ENCODE measurements around the gene CYS1.
"Not testable (repeated sequence)": the region's sequence is repeated elsewhere in the genome, so short reads cannot be mapped to it uniquely, and the experiment has no call there.

CYS1 gene, protein sequence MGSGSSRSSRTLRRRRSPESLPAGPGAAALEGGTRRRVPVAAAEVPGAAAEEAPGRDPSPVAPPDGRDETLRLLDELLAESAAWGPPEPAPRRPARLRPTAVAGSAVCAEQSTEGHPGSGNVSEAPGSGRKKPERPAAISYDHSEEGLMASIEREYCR
- long read RNA-seq, donor 1, transcript CYS1-201 (3 exons, 2,738 nt) = major isoform, 43 of 43 reads
- long read RNA-seq, donor 1, partial matches to known transcripts = 0 of 43 reads
- long read RNA-seq, donor 1, other reads (novel, unspliced or antisense) = 0 of 43 reads
- long read RNA-seq, donor 2, transcript CYS1-201 (3 exons, 2,738 nt) = major isoform, 53 of 53 reads
- long read RNA-seq, donor 2, partial matches to known transcripts = 0 of 53 reads
- long read RNA-seq, donor 2, other reads (novel, unspliced or antisense) = 0 of 53 reads
- long read RNA-seq, donor 3, transcript CYS1-201 (3 exons, 2,738 nt) = major isoform, 30 of 30 reads
- long read RNA-seq, donor 3, partial matches to known transcripts = 0 of 30 reads
- long read RNA-seq, donor 3, other reads (novel, unspliced or antisense) = 0 of 30 reads
- long read RNA-seq, donor 4, transcript CYS1-201 (3 exons, 2,738 nt) = major isoform, 51 of 51 reads
- long read RNA-seq, donor 4, partial matches to known transcripts = 0 of 51 reads
- long read RNA-seq, donor 4, other reads (novel, unspliced or antisense) = 0 of 51 reads
- long read RNA-seq, donor 5, transcript CYS1-201 (3 exons, 2,738 nt) = major isoform, 57 of 57 reads
- long read RNA-seq, donor 5, partial matches to known transcripts = 0 of 57 reads
- long read RNA-seq, donor 5, other reads (novel, unspliced or antisense) = 0 of 57 reads
- long read RNA-seq, donor 6, transcript CYS1-201 (3 exons, 2,738 nt) = major isoform, 68 of 68 reads
- long read RNA-seq, donor 6, partial matches to known transcripts = 0 of 68 reads
- long read RNA-seq, donor 6, other reads (novel, unspliced or antisense) = 0 of 68 reads
- long read RNA-seq, donor 7, transcript CYS1-201 (3 exons, 2,738 nt) = major isoform, 85 of 85 reads
- long read RNA-seq, donor 7, partial matches to known transcripts = 0 of 85 reads
- long read RNA-seq, donor 7, other reads (novel, unspliced or antisense) = 0 of 85 reads
- long read RNA-seq, donor 8, transcript CYS1-201 (3 exons, 2,738 nt) = major isoform, 50 of 50 reads
- long read RNA-seq, donor 8, partial matches to known transcripts = 0 of 50 reads
- long read RNA-seq, donor 8, other reads (novel, unspliced or antisense) = 0 of 50 reads

DNA sequence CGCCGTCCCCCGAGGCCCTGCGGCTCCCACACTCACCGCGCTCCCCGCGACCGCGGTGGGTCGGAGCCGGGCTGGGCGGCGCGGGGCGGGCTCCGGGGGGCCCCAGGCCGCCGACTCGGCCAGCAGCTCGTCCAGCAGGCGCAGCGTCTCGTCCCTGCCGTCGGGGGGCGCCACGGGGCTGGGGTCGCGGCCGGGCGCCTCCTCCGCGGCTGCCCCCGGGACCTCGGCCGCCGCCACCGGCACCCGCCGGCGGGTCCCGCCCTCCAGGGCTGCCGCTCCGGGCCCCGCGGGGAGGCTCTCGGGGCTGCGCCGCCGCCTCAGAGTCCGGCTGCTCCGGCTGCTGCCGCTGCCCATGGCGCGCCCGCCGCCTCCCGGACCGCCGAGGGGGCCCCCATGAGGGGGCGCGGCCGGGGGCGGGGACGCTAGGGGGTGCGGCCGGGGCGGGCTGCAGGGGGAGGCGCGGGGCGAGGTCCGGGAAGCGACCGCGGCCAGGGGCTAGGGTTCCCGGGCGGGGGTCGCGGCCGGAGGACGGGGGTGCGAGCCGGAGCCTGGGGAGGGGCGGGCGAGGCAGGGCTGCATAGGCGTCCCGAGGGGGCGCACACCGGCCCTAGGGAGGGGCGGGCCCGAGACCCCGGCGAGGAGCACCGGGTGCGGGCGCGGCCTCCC is at the start of gene CYS1:
CYS1 (minus strand) TSS at position 542 of the 666 bp plus-strand sequence; CDS start at position 354, 188 bp downstream.
- DNase-seq = no peak

DNA sequence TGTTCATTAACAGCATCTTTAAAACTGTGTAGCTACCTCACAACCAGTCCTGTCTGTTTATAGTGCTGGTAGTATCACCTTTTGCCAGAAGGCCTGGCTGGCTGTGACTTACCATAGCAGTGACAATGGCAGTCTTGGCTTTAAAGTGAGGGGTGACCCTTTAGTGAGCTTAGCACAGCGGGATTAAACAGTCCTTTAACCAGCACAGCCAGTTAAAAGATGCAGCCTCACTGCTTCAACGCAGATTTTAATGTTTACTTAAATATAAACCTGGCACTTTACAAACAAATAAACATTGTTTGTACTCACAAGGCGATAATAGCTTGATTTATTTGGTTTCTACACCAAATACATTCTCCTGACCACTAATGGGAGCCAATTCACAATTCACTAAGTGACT is 49.3 kb upstream of the CYS1 start:
- DNase-seq = no peak

DNA sequence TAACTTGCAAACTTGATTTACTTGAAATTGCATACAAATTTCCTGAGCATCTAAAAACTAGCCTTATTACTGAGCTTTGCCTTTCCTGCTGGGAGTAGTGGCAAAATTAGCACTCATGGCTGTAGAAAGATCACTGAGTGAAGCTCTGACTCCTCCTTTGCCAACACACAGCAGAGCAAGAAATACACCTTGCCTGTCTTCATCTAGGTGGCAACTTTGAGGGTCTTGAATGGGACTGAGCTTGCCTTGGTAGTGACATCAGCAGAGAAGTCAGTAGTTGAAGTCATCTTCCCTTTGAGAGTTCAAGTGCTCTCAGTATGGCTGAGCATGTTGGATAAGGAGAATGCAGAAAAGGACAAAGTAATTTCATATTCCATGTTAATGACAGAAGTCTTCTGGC is 48.2 kb upstream of the CYS1 start:
- no peak for DNase-seq

DNA sequence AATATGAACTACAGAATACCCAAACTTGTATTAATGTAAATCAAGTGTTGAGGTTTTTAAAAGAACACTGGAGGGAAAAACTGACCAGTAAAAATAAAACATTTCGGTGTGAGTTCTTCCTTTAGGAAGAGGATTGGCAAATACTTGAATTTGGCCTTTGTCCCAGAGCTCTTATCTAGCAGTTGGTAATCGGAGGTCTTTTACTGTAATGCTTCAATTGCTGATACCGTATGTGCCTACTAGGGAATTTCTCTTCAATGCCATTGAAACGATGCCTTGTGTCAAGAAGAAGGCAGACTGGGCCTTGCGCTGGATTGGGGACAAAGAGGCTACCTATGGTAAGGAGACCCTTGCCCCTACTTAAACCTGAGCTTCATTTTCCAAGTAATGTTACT is 46.4 kb upstream of the CYS1 start:
- no peak for DNase-seq

DNA sequence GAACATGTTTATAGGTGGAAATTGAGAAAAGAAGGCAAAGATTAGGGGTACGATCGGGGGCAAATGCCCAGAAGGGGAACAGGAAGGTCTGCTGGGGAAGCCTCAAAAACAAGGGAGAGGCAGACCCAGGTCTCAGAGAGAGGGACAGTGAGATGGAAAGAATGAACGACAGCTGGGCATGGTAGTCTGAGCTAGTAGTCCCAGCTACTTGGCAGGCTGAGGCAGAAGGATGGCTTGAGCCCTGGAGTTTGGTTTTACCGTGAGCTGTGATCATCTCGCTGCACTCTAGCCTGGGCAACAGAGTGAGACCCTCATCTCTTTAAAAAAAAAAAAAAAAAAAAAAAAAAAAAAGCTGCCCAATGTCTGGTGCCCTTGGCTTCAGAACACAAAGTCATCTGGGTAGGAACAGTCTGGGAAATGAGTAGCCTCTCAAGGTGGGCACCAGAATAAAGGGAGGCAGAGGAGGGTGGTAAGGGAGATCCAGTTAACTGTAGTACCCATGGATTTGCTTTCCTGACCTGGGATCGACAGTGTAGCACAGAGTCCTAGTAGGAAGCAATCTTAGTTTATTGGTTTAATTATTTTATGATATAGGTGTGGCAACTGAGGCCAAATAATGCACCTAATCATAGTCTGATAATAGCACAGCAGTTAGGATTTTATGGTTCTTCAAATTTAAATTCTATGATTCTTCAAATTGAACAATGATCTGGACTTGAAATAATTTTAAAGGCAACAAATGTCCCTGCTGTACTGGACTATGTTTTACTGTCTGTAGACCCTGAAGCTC is 45.8 kb upstream of the CYS1 start:
- DNase-seq = no peak

DNA sequence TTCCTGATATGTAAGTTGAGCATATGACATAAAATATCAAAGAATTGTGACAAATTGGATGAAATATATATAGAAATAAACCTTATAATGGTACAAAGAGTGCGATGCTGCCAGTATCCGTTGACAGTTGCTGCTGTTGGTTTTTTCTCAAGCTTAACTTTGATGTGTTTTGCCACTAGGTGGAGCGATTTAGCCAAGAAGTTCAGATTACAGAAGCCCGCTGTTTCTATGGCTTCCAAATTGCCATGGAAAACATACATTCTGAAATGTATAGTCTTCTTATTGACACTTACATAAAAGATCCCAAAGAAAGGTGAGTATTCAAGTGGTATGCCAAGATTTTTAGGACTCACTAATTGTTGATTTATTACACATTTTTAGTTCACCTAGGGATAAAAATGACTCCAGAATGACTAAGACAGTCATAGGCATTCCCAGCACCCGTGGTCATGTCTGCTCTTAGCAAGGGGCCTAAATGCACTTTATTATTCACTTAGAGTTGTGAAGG is 44.4 kb upstream of the CYS1 start:
- DNase-seq = no peak

DNA sequence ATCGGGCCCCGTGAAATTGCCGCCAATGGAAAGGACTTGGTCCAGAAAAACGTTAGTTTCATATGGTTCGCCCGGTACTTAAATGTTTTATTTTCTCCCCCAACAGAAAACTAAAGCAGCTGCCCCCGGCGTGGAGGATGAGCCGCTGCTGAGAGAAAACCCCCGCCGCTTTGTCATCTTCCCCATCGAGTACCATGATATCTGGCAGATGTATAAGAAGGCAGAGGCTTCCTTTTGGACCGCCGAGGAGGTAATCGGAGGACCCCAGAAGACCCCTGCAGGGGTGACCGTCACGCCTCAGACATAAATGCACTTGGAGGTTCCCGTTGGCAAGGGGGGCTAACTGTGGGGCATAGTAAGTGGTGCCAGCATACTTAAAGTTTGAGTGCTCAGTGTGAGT is 43.1 kb upstream of the CYS1 start:
- DNase-seq = no peak

DNA sequence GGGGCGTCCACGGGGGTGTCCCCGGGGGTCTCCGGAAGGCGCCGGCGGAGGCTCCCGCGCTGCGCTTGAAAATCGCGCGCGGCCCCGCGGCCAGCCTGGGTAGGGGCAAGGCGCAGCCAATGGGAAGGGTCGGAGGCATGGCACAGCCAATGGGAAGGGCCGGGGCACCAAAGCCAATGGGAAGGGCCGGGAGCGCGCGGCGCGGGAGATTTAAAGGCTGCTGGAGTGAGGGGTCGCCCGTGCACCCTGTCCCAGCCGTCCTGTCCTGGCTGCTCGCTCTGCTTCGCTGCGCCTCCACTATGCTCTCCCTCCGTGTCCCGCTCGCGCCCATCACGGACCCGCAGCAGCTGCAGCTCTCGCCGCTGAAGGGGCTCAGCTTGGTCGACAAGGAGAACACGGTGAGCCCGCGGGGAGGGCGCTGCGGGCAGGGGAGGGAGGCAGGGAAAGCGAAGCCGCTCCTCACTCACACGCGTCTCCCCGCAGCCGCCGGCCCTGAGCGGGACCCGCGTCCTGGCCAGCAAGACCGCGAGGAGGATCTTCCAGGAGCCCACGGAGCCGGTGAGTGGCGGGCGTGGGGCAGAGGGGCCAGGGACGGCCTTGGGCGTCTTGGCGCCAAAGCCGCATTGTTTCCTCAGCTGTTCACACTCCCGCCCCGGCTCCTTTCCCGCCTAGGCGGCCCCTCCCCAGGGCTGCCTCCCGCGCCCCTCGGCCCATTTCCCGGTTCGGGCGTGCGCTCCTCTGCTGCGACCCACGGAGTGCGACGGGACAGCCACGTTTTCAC is 42.5 kb upstream of the CYS1 start, which contains the start of gene RRM2:
RRM2 (plus strand) TSS at position 240 of the 781 bp plus-strand sequence; CDS start at position 300, 60 bp downstream.
- DNase-seq = peak; percentile 80

DNA sequence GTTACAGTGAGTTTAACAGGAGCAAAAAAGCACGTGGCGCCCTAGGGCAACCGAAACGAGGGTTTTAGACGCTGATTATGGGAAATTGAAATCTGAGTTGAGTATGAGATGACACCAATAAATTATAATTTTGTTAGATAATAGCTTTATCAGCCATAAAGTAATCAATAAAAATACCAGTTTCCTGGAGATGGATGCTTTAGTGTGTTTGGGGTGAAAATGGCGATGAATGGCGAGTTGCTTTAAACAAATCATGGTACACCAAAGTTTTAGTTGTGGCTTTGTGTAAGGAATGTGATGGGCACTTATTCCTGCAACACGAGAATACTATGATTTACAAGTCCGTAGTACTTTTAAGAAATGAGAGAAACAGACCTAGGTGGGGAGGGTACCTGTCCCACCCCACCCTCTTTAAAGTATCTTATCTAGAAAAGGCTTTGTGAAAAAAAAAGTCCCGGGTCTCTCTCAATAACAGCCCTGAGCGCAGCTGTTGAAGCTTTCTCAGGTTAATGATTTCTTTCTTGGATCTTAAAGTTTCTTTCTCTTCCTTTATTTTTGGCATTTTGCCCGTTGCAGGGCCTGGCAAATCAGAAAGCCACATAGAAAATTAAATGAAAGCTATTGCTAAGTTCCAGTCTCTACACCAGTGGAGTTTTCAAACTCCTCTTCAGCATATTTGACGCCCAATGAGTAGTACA is 40.8 kb upstream of the CYS1 start:
- DNase-seq = peak; percentile 39

DNA sequence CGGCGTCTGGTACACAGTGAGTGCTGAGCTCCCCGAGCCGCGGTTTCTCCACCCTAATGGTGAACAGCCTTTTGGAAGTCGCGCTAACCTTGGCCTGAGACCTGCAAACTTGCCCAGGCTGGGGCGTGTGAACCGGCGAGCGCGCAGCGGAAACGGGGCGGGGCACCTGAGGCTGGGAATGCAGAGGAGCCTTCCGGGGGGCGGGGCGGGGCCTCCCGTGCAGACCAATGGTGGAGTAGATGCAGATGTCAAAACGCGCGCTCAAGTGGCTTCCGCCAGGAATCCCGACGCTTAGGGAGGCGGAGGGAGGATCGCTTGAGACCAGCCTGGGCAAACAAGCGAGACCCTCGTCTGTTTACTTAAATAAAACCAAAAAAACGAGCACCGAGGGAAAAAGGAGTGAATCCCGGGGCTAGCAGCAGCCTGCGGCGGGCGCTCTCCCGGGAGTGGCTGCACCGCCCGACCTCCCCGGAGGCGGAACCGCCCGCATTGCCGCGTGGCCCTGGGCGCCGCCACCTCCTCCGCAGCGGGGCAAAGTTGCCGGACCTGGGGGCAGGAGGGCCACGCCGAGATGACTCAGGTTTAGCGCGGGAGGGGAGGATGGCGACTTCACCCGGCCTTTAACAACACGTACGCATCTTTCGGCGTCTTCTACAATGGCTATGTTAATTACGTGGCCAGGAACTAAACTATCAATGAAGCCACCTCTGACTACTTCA is 40.1 kb upstream of the CYS1 start:
- DNase-seq = peak; percentile 96

DNA sequence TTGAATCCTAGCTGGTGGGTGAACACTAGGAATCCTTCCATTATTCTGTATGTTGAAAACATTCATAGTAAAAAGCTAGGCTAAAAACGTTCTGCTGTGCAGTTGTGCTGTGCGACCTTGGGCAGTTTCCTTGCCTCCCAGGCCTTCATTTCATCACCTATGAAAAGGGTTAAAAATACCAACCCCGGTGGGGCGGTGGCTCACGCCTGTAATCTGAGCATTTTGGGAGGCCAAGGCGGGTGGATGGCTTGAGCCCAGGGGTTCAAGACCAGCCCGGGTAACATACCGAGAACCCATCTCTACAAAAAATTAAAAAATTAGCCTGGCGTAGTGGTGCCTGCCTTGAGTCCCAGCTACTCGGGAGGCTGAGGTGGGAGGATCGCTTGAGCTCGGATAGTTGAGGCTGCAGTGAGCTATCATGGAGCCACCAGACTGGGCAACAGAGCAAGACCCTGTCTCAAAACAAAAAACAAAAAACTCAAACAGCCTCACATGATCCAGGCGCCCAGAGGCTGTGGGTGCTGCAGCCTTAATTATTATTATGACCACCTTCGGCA is 39.5 kb upstream of the CYS1 start:
- no peak for DNase-seq

DNA sequence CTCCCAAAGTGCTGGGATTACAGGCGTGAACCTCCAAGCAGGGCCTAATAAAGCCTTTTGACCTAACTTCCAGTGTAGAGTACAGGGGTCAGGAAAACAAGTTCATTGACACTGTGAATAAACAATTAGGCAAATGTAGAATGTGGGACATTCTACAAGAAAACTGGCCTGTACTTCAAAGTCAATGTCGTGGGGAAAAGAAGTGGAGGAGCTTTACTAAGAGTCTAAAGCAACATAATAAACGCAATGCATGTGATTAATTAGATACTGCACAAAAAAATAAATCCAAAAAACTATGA is 38.8 kb upstream of the CYS1 start:
- no peak for DNase-seq

DNA sequence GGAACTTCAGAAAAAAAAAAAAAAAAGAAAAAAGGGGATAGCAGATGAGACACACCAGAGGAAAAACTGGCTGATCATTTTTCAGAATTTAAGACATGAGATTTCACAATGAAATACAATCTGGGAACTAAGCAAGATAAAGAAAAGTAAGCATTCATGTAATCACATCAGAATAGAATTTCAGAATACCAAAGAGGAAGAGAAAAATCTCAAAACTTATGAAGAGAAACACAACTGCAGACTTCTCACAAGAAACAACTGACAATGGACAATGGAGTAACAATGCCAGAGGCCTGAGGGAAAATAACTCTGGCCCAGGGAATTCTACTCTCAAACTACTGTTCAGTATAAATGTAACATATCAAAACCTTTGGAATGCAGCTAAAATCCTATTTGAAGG is 29.1 kb upstream of the CYS1 start:
- no peak for DNase-seq

DNA sequence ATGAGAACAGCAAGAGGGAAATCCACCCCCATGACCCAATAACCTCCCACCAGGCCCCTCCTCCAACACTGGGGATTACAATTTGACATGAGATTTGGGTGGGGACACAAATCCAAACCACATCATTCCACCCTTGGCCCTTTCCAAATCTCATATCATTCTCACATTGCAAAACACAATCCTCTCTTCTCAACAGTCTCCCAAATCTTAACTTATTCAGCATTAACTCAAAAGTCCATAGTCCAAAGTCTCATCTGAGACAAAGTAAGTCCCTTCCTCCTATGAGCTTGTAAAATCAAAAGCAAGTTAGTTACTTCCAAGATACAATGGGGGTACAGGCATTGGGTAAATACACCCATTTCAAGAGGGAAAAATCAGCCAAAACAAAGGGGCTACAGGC is 24.7 kb upstream of the CYS1 start:
- DNase-seq = not testable (repeated sequence)

DNA sequence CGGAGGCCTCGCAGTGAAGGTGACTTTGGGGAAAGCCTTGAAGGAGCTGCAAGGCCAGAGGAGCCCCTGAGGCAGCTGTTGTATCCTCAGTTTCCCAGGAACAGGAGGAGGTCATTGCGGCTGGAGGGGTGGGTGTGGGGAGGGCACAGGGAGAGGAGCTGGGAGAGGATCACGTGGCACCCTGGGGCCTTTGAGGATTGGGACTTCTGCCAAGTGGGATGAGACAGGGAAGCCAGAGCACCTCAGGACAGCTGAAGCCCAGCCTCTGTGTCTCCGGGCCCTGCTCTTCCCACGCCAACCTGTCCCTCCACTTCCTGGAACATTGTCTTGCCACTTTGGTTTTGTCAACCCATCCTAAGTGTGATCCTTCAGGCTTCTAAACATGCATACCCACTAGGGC is 23.0 kb upstream of the CYS1 start:
- DNase-seq = no peak

DNA sequence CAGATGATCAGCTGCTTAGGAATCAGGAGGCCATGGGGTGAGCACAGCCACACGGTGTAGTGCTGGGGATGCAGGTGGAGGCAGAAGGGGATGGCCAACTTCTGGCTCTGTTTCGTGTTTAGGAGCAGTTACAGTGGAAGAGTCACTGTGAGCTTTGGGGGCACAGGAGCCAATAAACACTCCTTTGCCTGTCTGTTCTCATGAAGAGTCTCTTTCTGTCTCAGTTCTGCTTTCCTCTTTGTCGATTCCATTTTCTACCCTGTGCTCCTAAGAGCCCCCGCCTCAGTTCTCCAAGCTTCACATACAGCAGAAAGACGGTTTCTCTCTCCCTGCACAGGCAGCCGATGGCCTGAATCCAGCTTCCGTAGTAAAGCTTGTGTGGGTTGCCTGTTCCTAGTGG is 21.3 kb upstream of the CYS1 start:
- no peak for DNase-seq

DNA sequence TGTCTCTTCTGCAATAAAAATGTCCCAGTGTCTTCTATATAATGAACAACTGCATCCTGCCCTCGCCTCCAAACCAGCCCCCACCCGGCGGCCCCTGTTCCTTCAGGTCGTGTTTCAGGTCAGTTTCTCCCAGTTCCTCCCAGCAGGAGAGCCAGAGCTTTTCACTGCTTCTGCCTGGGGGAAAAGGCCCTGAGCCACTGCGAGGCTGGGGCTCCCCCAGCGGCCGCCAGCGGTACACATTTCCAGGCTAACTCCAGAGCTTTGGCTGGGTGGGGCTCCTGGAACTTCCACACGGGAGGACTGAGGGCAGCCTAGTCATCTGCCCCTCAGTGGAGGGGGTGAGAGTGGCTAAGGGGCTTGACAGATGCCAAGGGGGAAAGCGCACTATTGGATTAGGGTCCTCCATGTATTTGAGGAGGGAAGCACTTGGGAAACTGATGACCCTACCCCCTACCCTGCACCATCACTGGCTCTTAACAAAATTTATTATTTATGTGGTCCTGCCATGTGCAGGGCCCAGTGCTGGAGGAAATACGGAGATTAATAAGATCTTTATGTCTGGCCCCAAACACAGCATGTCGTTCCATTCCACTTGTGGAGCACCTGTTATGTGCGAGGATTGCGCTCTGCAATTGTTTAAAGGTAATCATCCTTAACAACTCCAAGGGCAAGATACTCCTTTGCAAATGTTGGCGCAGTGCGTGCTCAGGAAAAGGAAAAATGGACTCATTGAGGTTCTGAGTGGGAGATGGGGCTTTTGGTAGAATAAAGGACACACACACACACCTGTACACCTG is 17.3 kb upstream of the CYS1 start:
- DNase-seq = peak; percentile 58

DNA sequence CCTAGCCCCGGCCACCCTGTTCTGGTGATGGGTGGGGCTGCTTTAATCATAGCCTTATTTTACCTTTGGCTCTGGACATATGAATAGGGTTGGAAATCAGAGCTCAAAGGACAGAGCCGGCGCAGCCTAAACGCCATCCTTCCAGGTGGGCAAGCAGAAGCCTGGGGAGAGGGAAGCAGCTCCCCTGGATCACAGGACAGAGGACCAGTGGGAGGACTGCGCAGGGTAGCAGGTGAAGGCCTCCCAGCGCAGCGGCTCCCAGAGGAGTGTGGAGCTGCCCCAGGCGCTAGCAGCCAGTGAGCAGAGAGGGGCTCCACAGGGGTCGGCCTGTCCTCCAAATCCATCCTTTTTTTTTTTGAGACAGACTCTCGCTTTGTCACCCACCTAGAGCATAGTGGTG is 16.4 kb upstream of the CYS1 start:
- DNase-seq = no peak

All from right kidney (tissue), 9 donors.